ENCODE measurements around the gene MDFIC.

MDFIC gene

GRCh38 chr7:114977277-114977676 is 55.4 kb downstream of the MDFIC start:
- TF ChIP-seq CTCF (IDR thresholded peaks at IDR 0.05; ENCODE audit: low read depth, low read length, missing control alignments): no peak
- Histone ChIP-seq H3K36me3 (replicated peaks) (peaks cover 2% of the 10 kb centered on the region), H3K27ac (no peak overlapping the region), H3K27me3 (replicated peaks) (no peaks in the 10 kb centered on the region), H3K4me3 (ENCODE audit: low read depth, low read length) (no peak overlapping the region)
- in situ Hi-C loops (cut with HindIII; ENCODE audit: low pct_ligation_motif_present, low sequenced_read_pairs): no loop called here
- no peak for DNase-seq

- Histone ChIP-seq H3K4me3 (ENCODE audit: low read depth, low read length) (no peak overlapping the region), H3K27me3 (replicated peaks) (no peaks in the 10 kb centered on the region), H3K27ac (no peak overlapping the region), H3K36me3 (replicated peaks) (peaks cover 2% of the 10 kb centered on the region)
- peak; percentile 37 for DNase-seq
- in situ Hi-C loops (cut with HindIII; ENCODE audit: low pct_ligation_motif_present, low sequenced_read_pairs): no loop called here
- no peak for TF ChIP-seq CTCF (IDR thresholded peaks at IDR 0.05; ENCODE audit: low read depth, low read length, missing control alignments)
Measured at GRCh38 chr7:114979388-114979787, 57.5 kb downstream of the MDFIC start.

GRCh38 chr7:114979803-114980507 is 58.1 kb downstream of the MDFIC start:
- Histone ChIP-seq H3K27me3 (replicated peaks) (no peaks in the 10 kb centered on the region), H3K4me3 (ENCODE audit: low read depth, low read length) (no peak overlapping the region), H3K27ac (no peak overlapping the region), H3K36me3 (replicated peaks) (peaks cover 2% of the 10 kb centered on the region)
- in situ Hi-C loops (cut with HindIII; ENCODE audit: low pct_ligation_motif_present, low sequenced_read_pairs): no loop called here
- TF ChIP-seq CTCF (IDR thresholded peaks at IDR 0.05; ENCODE audit: low read depth, low read length, missing control alignments): no peak
- DNase-seq: no peak

GRCh38 chr7:114981323-114981722 is 59.4 kb downstream of the MDFIC start:
- no peak for DNase-seq
- H3K36me3 ChIP-seq (replicated peaks): peaks cover 2% of the 10 kb centered on the region
- in situ Hi-C loops (cut with HindIII; ENCODE audit: low pct_ligation_motif_present, low sequenced_read_pairs): no loop called here
- H3K4me3 ChIP-seq (ENCODE audit: low read depth, low read length): no peak overlapping the region
- TF ChIP-seq CTCF (IDR thresholded peaks at IDR 0.05; ENCODE audit: low read depth, low read length, missing control alignments): no peak
- no peak overlapping the region for H3K27ac ChIP-seq
- H3K27me3 ChIP-seq (replicated peaks): no peaks in the 10 kb centered on the region

GRCh38 chr7:114985116-114985715 is 63.3 kb downstream of the MDFIC start:
- Histone ChIP-seq H3K27ac (no peak overlapping the region), H3K4me3 (ENCODE audit: low read depth, low read length) (no peak overlapping the region), H3K27me3 (replicated peaks) (no peaks in the 10 kb centered on the region), H3K36me3 (replicated peaks) (peaks cover under 1% of the 10 kb centered on the region)
- DNase-seq: no peak
- in situ Hi-C loops (cut with HindIII; ENCODE audit: low pct_ligation_motif_present, low sequenced_read_pairs): no loop called here
- TF ChIP-seq CTCF (IDR thresholded peaks at IDR 0.05; ENCODE audit: low read depth, low read length, missing control alignments): no peak

Data from brain microvascular endothelial cell (primary cell).